T47D (cell line): ENCODE results near the gene SPINK5.

ENCODE experiments used
- DNase-seq, 2 experiments: peaks; one replicate each; pipeline versions ENCODE4 v3.0.0 to v3.0.0-alpha.2; 2011 to 2012; ENCODE audit warnings: low read depth in 1 of 2, low spot score in 1 of 2
- JUND ChIP-seq: IDR thresholded peaks from 2 replicates; pipeline ENCODE4 v1.6.1; 2012; ENCODE audit warnings: low read depth
- in situ Hi-C: cut with HindIII; loops from 2 replicates; pipeline ENCODE4 v1.10.0; 2016; ENCODE audit warnings: low sequenced_read_pairs, low pct_unique_long_range_greater_than_20kb

SPINK5 gene

DNA sequence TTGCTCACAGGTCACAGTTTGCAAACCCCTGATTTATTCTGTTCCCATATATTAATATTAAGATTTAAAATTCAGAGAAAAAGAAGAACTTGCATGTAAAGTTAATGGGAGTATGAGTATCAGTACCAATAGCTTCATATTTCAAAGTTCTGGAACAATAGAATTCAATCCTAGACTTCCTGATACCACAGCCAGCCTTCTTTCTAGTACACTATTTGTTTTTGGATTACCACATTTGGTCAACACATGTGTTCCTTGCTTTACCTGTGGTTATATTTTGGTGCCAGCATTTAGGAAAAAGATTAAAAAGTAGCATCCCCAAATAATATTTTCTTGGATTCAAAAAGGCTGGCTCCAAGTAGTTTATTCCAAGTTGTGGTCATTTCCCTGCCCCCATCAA lies 49.5 kb downstream of the SPINK5 start:
- no peak for DNase-seq
- in situ Hi-C loops, result no loop called here
- no peak for TF ChIP-seq JUND

- TF ChIP-seq JUND, result no peak; the same call in 1 of the 2 replicates
- in situ Hi-C loops, result no loop called here
- peak in 1 of 2 experiments; percentile 31 for DNase-seq
Measured at GRCh38 chr5:148120317-148120716, 56.5 kb downstream of the SPINK5 start.

DNA sequence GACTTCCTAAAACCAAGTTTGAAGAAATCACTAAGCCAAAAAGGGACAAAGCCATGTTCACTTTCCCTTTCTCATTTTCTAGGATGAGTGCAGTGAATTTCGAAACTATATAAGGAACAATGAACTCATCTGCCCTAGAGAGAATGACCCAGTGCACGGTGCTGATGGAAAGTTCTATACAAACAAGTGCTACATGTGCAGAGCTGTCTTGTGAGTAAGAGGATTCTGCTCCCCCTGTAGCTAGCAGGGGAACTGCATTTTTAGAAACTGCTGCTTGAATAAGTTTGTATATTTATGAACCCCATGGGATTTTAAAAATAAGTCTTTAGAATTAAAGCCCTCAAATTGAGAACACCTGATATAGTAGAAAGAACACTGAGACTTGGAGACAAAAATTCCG lies 61.9 kb downstream of the SPINK5 start:
- TF ChIP-seq JUND, result no peak
- peak; percentile 48 to 71 for DNase-seq
- in situ Hi-C loops, result no loop called here

GRCh38 chr5:148135091-148136048 lies 71.6 kb downstream of the SPINK5 start:
- no peak for DNase-seq
- no peak for TF ChIP-seq JUND
- in situ Hi-C loops, result no loop called here

DNA sequence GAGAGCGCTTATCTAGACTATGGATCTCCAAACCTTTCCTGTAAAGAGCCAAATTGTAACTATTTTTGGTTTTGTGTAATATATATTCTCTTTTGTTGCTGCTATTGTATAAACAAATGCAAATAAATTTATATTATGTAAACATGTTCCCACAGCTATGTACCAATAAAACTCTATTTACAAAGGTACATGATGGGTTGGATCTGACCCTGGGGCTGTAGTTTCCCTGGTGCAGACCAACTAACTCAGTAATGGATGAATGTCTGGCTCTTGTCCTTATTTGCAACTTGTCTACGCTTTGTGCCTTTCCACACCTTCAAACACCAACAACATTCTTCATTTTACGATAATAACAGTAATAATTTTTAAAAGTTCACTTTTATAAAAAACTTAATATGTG lies 77.1 kb downstream of the SPINK5 start:
- no peak for TF ChIP-seq JUND
- in situ Hi-C loops, result no loop called here
- DNase-seq, result peak in 1 of 2 experiments; percentile 66

GRCh38 chr5:148141645-148142044 lies 77.9 kb downstream of the SPINK5 start:
- no peak for TF ChIP-seq JUND
- in situ Hi-C loops, result no loop called here
- no peak for DNase-seq

DNA sequence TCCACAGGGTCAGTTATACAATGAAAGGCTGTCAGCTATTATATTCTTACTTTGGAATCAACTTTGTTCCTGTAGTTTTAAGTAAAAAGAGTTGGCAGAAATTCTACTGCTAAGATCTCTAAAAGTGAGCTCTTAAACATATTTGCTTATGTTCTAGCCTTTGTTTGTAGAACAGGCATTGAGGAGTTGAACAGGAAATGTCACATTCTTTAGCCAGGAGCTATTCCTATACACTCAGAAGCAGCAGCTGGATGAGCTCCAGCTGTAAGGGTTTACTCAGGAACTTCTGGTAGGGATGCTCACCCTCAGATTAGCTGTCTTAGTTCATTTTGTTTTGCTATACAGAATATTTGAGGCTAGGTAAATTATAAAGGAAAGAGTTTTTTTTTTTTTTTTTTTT lies 82.1 kb downstream of the SPINK5 start:
- peak; percentile 97 for TF ChIP-seq JUND
- in situ Hi-C loops, result no loop called here
- DNase-seq, result peak; percentile 60 to 99

DNA sequence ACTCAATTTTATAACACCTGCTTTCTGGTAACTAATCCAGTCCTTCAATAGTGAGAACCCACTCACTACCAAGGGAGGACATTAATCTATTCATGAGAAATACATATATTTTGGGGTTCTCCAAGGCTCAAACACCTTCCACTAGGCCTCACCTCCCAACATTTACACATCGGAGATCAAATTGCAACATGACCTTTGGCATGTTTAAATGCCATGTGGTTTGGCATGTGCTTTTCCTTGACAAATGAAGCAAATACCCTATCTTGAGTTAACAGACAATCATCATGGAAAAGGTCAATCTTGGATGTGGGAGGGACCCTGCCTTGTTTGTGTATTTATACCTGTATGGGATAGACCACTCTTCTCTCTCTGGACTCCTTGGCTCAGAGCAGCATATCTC lies 82.7 kb downstream of the SPINK5 start:
- DNase-seq, result peak in 1 of 2 experiments; percentile 68
- TF ChIP-seq JUND, result no peak
- in situ Hi-C loops, result no loop called here

- TF ChIP-seq JUND, result peak; percentile 62
- peak; percentile 30 to 94 for DNase-seq
- in situ Hi-C loops, result no loop called here
Measured at GRCh38 chr5:148147415-148147814, 83.6 kb downstream of the SPINK5 start.

GRCh38 chr5:148151872-148152271 lies 88.1 kb downstream of the SPINK5 start:
- in situ Hi-C loops, result no loop called here
- no peak for DNase-seq
- TF ChIP-seq JUND, result no peak

DNA sequence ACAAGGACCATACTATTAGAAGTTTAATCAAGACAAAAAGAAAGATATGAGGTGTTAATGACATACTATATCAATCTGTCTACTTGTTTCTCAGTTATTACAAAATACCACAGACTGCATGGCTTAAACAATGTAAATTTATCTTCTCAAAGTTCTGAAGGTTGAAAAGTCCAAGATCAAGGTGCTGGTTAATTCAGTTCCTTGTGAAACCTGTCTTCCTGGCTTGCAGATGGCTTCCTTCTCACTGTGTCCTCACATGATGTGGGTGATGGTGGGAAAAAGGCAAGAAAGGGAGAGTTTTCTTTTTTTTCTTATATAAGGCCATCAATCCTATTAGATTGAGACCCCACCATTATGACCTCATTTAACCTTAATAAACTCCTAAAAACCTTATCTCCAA lies 89.0 kb downstream of the SPINK5 start:
- TF ChIP-seq JUND, result no peak
- in situ Hi-C loops, result no loop called here
- no peak for DNase-seq

GRCh38 chr5:148156609-148157008 lies 92.8 kb downstream of the SPINK5 start:
- no peak for DNase-seq
- no peak for TF ChIP-seq JUND
- in situ Hi-C loops, result no loop called here

GRCh38 chr5:148162038-148162437 lies 98.3 kb downstream of the SPINK5 start:
- no peak for DNase-seq
- in situ Hi-C loops, result no loop called here
- TF ChIP-seq JUND, result no peak
